CD4-positive, alpha-beta T cell treated with Interleukin-15 for 1 hour (primary cell): ENCODE measurements around the gene KRTAP16-1.
"Not testable (repeated sequence)": the region's sequence is repeated elsewhere in the genome, so short reads cannot be mapped to it uniquely, and the experiment has no call there.

Experiments
- DNase-seq: peaks from one replicate; pipeline ENCODE4 v3.0.0-alpha.2; 2020

The KRTAP16-1 gene

DNA sequence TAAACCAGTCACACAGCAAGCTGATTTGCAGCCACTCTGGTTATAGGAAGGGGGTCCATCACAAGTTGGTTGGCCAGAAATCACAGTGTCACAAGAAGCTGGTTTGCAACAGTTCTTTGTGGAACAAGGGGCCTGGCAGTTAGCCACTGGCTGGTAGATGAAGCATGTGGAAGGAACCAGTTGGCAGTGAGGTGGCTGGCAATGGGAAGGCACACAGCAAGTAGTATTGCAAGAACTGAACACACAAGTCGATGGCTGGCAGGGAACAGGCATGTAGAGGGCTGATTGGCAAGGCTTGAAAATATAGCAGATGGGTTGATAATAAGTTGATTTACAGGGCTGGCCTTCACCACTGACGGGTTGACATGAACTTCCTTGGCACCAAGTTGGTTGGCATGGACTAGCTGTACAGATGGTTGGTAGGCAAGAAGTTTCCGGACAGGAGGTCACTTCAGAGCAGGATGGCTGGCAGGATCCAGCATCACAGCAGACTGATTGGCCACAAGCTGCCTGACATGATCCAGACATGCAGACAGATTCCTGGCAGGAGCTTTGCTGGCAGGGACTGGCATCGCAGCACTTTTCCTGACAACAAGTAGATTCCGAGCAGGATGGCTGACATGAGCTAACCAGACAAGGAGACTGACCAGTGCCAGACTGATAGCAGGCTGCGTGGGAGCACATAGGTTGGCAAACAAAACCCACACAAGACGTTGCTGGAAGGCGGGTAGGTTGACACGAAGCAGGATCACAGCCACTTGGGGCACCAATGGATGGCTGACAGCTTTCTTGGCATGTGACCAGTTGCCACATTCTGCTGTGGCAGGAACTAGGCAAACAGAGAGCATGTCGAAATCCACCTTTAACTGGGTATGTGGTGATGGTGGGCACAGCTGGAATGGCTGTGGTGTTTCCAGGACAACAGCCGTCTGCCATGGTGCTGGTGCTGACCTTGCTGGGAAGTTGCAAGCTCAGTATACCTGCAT lies 6.9 kb downstream of the KRTAP16-1 start, which contains the start of gene KRTAP29-1:
TSS of gene KRTAP29-1 (minus strand) at position 936 of the 986 bp plus-strand sequence. CDS start at position 936, 0 bp downstream.
- DNase-seq: no peak

DNA sequence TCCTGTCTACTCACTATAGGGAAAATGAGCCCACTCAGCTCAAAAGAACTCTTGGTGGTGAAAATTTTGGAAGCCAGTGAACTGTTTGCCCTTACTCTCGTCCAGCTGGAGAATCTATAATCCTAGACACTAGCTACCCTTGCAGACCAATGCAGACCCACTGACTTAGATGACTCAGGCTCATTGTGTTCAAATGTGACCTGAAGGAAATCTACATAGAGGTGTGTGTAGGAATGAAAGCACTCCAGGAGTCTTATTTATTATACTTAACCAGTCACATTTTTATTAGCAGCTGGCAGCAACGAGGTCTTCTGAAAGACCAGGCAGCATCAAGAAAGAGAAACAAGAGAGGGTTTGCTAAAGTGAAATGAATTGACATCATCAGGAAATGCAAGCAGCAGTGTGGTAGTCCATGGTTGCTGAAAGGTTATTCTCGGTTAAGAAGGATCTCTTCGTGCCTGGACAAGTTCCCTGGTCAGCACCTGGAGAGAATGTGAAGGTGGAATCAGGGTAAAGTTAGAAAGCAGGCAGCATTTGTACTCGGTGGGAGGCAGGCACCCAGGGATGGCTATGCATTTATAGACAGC lies 7.8 kb downstream of the KRTAP16-1 start:
- no peak for DNase-seq

DNA sequence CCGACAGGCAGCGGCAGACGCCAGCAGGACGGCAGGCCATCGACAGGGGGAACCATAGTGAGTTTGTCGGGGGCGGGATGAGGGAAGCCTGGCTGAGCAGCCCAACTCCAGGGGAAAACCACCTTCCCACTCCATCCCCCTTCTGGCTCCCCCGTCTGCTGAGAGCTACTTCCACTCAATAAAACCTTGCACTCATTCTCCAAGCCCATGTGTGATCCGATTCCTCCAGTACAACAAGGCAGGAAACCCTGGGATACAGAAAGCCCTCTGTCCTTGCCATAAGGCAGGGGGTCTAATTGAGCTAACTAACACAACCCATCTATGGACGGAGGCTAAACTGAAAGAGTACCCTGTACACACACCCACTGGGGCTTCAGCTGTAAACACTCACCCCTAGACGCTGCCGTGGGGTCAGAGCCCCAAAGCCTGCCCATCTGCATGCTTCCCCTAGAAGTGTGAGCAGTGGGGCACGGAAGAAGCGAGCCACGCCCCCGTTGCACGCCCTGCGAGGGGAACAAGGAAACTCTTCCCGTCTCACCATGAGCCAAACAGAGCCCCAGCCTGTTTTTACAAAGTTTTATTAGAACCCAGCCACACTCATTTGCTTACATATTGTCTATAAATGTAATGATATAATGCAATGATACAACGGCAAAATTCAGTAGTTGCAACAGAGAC lies 10.5 kb downstream of the KRTAP16-1 start:
- no peak for DNase-seq

DNA sequence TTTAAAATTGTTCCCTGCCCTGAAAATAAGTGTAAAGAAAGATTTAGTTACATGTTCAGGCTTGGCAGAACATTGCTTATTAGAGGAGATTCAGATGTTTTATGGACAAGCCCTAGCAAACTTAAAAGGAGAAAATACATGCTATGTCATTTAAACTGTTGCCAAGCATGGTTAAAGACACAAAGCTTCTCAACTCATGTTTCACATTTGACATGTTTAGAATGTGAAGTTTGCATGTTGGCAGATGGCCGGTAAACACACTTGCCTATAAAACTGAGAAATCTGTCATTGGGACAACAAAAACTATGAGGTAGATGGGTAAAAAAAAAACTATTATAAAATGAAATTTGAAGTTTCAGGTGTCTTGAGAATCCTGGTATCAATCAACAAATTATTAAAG lies 12.3 kb downstream of the KRTAP16-1 start:
- no peak for DNase-seq

DNA sequence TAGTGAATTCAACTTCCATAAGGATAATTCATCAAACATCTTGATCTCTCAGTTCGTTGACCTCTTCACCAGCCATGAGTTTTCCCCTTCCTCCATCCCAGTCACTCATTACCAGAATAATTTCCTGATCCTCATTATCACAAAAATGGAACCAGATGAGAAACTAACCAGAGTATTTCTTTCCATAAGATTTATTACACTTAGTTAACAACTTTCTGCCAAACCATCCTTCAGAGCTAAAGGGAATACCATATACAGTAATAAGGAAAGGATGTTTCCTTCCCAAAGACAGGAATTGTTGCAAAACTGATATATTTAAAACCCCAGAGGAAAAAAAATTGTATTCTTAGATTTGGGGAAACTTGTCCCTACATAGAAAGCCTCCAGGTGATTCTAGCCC lies 15.1 kb downstream of the KRTAP16-1 start:
- no peak for DNase-seq

DNA sequence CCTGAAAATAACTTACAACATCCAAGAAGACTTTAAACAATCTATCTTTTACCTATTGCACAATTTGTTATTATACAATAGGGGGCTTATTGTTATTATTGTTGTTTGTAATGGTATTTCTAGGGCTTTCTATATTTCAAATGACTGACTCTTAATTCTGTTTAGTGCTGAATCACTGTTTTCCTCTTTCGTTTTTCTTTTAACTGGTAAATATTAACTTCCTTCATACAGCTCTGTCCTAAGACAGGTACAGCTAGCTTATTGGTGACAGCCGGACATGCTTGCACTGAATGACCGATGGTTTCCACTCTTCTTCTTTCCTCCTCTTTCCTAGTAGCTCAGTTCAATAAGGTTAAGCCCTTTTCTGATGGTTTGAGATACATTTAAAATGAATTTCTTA lies 22.1 kb downstream of the KRTAP16-1 start:
- no peak for DNase-seq

DNA sequence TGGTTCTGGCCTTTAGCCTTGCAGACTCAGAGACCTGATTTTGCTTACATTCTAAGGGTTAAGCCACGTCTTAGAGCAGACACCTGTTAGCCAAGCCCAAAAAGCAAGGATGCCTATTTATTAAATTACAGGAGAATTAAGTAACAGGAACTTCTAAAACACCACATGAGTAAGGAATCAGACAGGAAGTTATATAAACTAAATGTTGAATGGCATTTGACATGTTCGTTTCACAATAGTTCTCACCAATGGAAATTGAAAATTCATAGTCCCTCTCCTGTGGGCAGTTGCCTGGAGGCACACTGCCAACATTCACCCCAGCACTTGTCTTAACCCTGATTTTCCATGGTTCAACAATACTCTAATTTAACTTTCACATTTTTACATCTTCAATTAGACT lies 24.6 kb downstream of the KRTAP16-1 start:
- DNase-seq: no peak

DNA sequence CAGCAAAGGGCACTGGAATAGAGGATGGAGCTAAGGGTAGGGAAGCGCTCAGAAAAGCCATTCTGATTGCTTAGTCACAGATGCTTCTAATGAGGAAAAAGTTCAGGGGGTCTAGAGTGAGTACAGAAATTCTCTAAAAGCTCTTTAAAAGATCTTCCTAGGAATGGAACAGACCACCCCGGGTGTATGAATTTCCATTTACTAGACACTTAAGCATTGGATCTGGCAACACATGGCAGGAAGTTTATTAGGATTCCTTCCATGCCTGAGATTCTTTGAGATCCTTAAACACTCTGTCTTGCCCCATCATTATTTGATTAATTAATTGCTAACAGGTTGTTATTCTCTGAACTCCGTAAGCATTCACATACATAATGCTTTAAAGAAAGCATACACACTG lies 25.1 kb downstream of the KRTAP16-1 start:
- no peak for DNase-seq

DNA sequence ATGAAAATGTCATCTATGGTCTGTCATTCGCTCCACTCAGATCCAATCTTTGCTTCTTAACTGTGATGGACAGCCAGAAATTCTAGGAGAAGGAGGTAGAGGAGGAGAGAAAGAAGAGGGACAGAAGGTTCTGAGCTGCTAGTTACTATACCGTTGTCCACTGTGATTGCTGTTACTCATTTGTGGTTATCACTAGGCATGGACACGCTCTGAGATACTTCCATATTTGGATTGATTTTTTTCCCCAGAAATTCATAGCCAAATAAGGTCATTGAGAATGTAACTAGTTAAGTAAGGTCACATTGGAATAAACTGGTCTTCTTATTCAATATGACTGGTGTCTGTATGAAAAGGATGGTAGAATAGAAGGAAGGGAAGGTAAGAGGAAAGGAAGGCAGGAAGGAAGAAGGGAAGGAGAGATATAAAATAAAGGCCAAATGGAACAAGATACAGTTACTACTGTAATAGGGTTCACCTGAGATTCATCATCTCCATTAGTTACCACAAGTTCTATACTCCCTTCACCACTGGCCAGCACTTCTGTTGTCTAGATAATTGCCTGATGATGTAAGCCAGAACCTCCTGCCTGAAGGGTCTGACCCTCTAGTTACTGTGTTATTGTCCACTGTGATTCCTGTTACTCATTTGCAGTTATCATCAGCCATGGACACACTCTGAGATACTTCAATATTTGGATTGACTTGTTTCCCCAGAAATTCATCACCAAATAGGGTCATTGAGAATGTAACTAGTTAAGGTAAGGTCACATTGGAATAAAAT lies 30.7 kb downstream of the KRTAP16-1 start:
- DNase-seq: no peak

DNA sequence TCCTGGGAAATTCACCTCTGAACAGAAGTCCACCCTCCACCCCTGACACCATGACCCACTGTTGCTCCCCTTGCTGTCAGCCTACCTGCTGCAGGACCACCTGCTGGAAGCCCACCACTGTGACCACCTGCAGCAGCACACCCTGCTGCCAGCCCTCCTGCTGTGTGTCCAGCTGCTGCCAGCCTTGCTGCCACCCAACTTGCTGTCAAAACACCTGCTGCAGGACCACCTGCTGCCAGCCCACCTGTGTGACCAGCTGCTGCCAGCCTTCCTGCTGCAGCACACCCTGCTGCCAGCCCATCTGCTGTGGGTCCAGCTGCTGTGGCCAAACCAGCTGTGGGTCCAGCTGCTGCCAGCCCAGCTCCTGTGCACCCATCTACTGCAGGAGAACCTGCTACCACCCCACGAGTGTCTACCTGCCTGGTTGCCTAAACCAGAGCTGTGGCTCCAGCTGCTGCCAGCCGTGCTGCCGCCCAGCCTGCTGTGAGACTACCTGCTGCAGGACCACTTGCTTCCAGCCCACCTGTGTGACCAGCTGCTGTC lies 33.4 kb downstream of the KRTAP16-1 start, which contains the start of gene KRTAP9-7:
TSS of gene KRTAP9-7 (plus strand) at position 51 of the 543 bp plus-strand sequence. CDS start at position 51, 0 bp downstream.
- not testable (repeated sequence) for DNase-seq

DNA sequence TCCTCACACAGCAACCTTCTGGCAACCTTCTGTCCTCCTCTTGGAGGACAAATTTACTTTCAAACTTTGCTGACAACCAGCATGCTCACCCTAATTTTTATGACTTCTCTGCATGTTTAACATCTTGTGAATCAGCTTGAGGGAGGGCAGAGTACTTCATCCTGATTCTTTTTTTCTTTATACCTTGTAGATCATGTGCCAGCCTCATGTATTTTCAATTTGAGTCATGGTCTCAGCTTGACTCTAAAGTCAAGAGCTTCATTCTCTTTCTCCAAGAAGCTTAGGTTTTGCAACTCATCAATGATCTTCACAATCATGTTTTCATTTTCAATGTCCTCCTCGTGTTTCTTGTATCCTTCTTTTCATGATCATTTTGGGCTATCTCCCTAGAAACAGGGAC lies 37.3 kb downstream of the KRTAP16-1 start:
- no peak for DNase-seq

DNA sequence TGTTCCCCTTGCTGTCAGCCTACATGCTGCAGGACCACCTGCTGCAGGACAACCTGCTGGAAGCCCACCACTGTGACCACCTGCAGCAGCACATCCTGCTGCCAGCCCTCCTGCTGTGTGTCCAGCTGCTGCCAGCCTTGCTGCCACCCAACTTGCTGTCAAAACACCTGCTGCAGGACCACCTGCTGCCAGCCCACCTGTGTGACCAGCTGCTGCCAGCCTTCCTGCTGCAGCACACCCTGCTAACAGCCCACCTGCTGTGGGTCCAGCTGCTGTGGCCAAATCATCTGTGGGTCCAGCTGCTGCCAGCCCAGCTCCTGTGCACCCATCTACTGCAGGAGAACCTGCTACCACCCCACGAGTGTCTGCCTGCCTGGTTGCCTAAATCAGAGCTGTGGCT lies 37.8 kb downstream of the KRTAP16-1 start:
- DNase-seq: not testable (repeated sequence)

DNA sequence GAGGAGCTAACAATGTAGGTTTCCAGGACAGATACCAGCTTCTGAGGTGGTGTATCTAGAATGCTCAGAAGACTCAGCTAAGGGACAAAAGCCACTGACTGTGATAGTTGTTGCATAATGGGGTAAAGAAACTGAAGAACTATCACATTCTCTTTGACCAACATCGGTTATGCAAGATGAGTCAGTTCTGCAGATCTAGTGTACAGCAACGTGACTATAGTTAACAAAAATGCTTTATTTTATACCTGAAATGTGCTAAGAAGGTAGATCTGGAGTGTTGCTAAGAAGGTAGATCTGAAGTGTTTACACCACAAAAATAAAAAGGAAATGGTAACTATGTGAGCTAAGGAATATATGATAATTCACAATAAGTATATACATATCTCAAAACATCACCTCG lies 41.4 kb downstream of the KRTAP16-1 start:
- DNase-seq: no peak

DNA sequence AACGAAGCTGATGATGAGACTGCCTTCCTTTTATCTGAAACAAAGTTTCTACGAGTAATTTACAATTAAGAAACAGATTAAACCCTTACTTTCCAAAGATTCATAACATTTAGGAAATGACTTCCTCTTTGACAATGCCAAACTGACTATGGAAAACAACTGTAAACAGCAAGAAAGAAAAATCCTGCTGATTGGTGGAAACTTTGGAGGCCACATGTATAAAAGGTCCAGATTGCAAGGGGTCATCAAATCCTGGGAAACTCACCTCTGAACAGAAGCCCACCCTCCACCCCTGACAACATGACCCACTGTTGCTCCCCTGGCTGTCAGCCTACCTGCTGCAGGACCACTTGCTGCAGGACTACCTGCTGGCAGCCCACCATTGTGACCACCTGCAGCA lies 44.0 kb downstream of the KRTAP16-1 start, which contains the start of gene KRTAP9-6:
TSS of gene KRTAP9-6 (plus strand) at position 301 of the 400 bp plus-strand sequence. CDS start at position 301, 0 bp downstream.
- DNase-seq: no peak

DNA sequence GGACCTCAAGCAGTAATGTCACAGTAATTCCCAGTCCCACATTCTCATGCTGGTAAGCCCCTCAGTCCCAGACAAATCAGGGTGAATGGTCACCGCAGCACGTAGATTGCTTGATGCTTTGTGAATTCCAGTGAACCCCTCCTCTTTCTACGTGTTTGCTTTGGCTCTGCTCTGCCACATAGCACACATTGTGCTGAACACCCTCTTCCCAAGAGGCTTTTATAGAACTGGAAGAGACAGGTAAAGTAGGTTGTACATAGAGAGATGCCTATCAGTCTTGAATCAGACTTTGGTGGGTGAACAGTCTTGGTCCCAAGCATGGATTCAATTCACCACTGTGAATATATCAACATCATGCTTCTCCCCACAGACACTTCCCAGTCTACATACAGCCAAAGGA lies 44.5 kb downstream of the KRTAP16-1 start:
- DNase-seq: no peak

DNA sequence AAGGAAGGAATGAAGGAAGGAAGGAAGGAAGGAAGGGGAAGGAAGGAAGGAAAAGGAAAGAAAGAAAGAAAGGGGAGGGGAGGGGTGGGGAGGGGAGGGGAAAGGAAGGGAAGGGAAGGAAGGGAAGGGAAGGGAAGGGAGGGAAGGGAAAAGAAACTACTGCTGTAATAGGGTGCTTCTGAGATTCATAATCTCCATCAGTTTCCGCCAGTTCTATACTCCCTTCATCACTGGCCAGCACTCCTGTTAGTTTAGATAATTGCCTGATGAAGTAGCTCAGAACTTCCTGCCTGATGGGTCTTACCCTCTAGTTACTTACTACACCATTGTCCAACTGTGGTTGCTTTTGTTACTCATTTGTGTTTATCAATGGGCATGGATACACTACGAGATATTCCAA lies 45.9 kb downstream of the KRTAP16-1 start:
- no peak for DNase-seq

DNA sequence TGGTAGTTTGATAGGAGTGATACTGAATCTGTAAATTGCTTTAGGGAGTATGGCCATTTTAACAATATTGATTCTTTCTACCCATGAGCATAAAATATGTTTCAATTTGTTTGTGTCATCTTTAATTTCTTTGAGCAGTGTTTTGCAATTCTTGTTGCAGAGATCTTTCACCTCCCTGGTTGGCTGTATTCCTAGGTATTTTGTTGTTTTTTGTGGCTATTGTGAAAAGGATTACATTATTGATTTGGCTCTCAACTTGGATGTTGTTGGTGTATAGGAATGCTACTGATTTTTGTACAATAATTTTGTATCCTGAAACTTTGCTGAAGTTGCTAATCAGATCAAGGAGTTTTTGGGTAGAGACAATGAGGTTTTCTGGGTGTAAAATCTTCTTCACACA lies 50.7 kb downstream of the KRTAP16-1 start:
- no peak for DNase-seq
